ENCODE data around the gene CTDSP2. TPM values are rescaled to one million over a fixed set of nuclear protein-coding genes. Genes with fewer than 3 reads are reported as not detected.

CTDSP2 gene
- total RNA-seq, 1 experiment from 2014 or later = 82.7 TPM

DNA sequence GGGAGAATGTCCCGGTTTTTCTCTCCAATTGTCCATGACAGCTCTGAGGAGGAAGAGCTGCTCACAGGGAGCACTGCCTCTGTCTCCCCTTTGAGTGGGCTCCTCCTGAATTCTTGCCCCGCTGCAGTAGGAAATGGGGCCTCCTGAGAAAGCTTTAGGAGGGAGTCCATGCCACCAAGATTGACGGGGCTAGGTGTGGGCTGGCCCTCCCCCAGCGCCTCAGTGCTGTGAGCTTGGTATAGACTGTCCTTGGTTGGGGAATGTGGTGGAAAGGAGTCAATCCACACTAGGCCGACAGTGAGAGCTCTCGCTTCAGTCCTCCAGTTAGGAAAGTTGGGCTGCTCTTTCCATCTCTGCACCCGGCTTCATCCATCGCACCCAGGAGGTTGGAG is 23.4 kb upstream of the CTDSP2 start:
- H2AFZ ChIP-seq (ENCODE audit: low read depth, low read length, poor library complexity, severe bottlenecking) = no peak overlapping the region
- ChIA-PET CTCF (no interaction called here), RAD21 (ENCODE audit: low non-redundant PET in 1 of 2, low total read pairs in 2 of 2, uncharacterized antibody in 2 of 2, unreplicated experiment in 2 of 2) (no interaction called here), POLR2A (no interaction called here)
- no peak overlapping the region for H3K27ac ChIP-seq (ENCODE audit: low read depth, low read length)
- H3K36me3 ChIP-seq (ENCODE audit: control insufficient read depth in 1 of 2, insufficient read depth in 2 of 2, low read length in 2 of 2) = no peaks in the 10 kb centered on the region
- H3K4me2 ChIP-seq (ENCODE audit: low read length) = no peak overlapping the region
- no peaks in the 10 kb centered on the region for H3K79me2 ChIP-seq (ENCODE audit: insufficient read depth, low read length)
- H3K9me2 ChIP-seq (ENCODE audit: insufficient read depth) = no peaks in the 10 kb centered on the region
- intact Hi-C loops (cut with micrococcal nuclease) = no loop called here
- H3K4me1 ChIP-seq (ENCODE audit: control insufficient read depth in 1 of 2, insufficient read depth in 2 of 2, low read length in 2 of 2) = peaks cover 6 to 11% of the 10 kb centered on the region in 2 experiments
- DNase-seq (ENCODE audit: low read depth, low spot score) = no peak
- BruUV-seq (replicated peaks) = no TSS peak
- H3K9me3 ChIP-seq (ENCODE audit: control insufficient read depth in 1 of 2, insufficient read depth in 1 of 2, low read depth in 1 of 2, low read length in 2 of 2) = no peaks in the 10 kb centered on the region
- no peak overlapping the region for H3K9ac ChIP-seq (ENCODE audit: low read length)
- H3K27me3 ChIP-seq (ENCODE audit: insufficient read depth, low read length) = no peaks in the 10 kb centered on the region
- no peak overlapping the region for H3K4me3 ChIP-seq (replicated peaks in 1 of 2; ENCODE audit: low read depth in 1 of 2, low read length in 2 of 2)
- ATAC-seq = no peak
- H4K20me1 ChIP-seq (ENCODE audit: insufficient read depth) = no peaks in the 10 kb centered on the region
- no peak for TF ChIP-seq EZH2phosphoT487 (IDR thresholded peaks at IDR 0.05; ENCODE audit: borderline replicate concordance)
- no peak for TF ChIP-seq ELF1 (IDR thresholded peaks at IDR 0.05; ENCODE audit: borderline replicate concordance, low read depth)
- no peak for TF ChIP-seq YY1 (IDR thresholded peaks at IDR 0.05; ENCODE audit: extremely low read depth, insufficient replicate concordance, low read depth, low read length)
- TF ChIP-seq, protein P1, sequence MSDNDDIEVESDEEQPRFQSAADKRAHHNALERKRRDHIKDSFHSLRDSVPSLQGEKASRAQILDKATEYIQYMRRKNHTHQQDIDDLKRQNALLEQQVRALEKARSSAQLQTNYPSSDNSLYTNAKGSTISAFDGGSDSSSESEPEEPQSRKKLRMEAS (IDR thresholded peaks at IDR 0.05) = no peak
- TF ChIP-seq CBX3 (IDR thresholded peaks at IDR 0.05; ENCODE audit: low read depth) = no peak

DNA sequence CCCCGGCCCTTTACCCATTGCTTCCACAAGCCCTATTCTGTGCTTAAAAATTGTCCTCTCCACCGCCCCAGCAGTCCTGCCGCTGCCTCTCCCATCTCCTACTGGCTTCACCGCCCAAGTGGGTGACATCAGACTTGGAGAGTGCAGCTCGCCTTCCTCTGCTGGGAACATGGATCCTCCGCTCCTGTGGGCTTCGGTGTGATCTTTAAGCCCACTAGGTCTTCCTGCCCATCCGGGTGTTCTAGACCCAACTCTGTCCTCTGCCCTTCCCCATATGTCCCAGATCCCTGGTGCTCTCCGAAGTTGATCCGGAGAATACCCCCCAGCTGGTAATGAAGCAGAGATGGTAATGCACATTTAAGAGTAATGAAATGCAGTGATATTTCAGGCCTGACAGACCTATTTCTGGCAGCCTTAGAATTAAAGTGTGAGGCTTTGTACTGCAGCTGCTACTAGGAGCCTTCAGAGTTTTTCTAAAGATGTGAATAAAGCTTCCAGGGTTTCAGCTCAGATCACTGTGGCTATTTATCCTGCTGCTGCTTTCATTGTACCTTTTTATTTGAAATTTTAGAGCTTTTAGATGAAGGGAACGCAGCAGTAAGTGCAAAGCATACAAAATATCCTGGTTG is 22.9 kb upstream of the CTDSP2 start:
- Histone ChIP-seq H4K20me1 (ENCODE audit: insufficient read depth) (no peaks in the 10 kb centered on the region), H3K4me1 (ENCODE audit: control insufficient read depth in 1 of 2, insufficient read depth in 2 of 2, low read length in 2 of 2) (peaks cover 9 to 16% of the 10 kb centered on the region in 2 experiments), H3K36me3 (ENCODE audit: control insufficient read depth in 1 of 2, insufficient read depth in 2 of 2, low read length in 2 of 2) (no peaks in the 10 kb centered on the region), H3K9ac (ENCODE audit: low read length) (no peak overlapping the region), H3K4me3 (replicated peaks in 1 of 2; ENCODE audit: low read depth in 1 of 2, low read length in 2 of 2) (no peak overlapping the region), H2AFZ (ENCODE audit: low read depth, low read length, poor library complexity, severe bottlenecking) (no peak overlapping the region), H3K9me3 (ENCODE audit: control insufficient read depth in 1 of 2, insufficient read depth in 1 of 2, low read depth in 1 of 2, low read length in 2 of 2) (no peaks in the 10 kb centered on the region), H3K27ac (ENCODE audit: low read depth, low read length) (no peak overlapping the region), H3K9me2 (ENCODE audit: insufficient read depth) (no peaks in the 10 kb centered on the region), H3K79me2 (ENCODE audit: insufficient read depth, low read length) (no peaks in the 10 kb centered on the region), H3K4me2 (ENCODE audit: low read length) (no peak overlapping the region), H3K27me3 (ENCODE audit: insufficient read depth, low read length) (no peaks in the 10 kb centered on the region)
- ATAC-seq (no peak), DNase-seq (ENCODE audit: low read depth, low spot score) (no peak)
- POLR2A ChIA-PET = no interaction called here
- CTCF ChIA-PET = no interaction called here
- intact Hi-C loops (cut with micrococcal nuclease) = no loop called here
- BruUV-seq (replicated peaks) = no TSS peak
- RAD21 ChIA-PET (ENCODE audit: low non-redundant PET in 1 of 2, low total read pairs in 2 of 2, uncharacterized antibody in 2 of 2, unreplicated experiment in 2 of 2) = no interaction called here
- TF ChIP-seq ZFX (IDR thresholded peaks at IDR 0.05) (no peak), POLR2AphosphoS5 (IDR thresholded peaks at IDR 0.05; ENCODE audit: low read depth, low read length) (no peak), EGR1 (IDR thresholded peaks at IDR 0.05; ENCODE audit: low read depth) (no peak), ZNF274 (IDR thresholded peaks at IDR 0.05; ENCODE audit: low read depth, low read length) (no peak), FOSL1 (IDR thresholded peaks at IDR 0.05; ENCODE audit: low read depth) (no peak), YY1 (IDR thresholded peaks at IDR 0.05; ENCODE audit: extremely low read depth, insufficient replicate concordance, low read depth, low read length) (no peak), TCF7L2 (IDR thresholded peaks at IDR 0.05; ENCODE audit: borderline replicate concordance, extremely low read depth, insufficient read depth, insufficient read length) (no peak), EZH2 (IDR thresholded peaks at IDR 0.05) (no peak), SP1 (IDR thresholded peaks at IDR 0.05; ENCODE audit: low read depth) (no peak), JUND (IDR thresholded peaks at IDR 0.05) (no peak), SRF (IDR thresholded peaks at IDR 0.05; ENCODE audit: low read depth) (no peak)
- TF ChIP-seq, protein P2, sequence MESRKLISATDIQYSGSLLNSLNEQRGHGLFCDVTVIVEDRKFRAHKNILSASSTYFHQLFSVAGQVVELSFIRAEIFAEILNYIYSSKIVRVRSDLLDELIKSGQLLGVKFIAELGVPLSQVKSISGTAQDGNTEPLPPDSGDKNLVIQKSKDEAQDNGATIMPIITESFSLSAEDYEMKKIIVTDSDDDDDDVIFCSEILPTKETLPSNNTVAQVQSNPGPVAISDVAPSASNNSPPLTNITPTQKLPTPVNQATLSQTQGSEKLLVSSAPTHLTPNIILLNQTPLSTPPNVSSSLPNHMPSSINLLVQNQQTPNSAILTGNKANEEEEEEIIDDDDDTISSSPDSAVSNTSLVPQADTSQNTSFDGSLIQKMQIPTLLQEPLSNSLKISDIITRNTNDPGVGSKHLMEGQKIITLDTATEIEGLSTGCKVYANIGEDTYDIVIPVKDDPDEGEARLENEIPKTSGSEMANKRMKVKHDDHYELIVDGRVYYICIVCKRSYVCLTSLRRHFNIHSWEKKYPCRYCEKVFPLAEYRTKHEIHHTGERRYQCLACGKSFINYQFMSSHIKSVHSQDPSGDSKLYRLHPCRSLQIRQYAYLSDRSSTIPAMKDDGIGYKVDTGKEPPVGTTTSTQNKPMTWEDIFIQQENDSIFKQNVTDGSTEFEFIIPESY (IDR thresholded peaks at IDR 0.05; ENCODE audit: extremely low read depth, insufficient replicate concordance, low read length) = no peak
- TF ChIP-seq, protein P3, sequence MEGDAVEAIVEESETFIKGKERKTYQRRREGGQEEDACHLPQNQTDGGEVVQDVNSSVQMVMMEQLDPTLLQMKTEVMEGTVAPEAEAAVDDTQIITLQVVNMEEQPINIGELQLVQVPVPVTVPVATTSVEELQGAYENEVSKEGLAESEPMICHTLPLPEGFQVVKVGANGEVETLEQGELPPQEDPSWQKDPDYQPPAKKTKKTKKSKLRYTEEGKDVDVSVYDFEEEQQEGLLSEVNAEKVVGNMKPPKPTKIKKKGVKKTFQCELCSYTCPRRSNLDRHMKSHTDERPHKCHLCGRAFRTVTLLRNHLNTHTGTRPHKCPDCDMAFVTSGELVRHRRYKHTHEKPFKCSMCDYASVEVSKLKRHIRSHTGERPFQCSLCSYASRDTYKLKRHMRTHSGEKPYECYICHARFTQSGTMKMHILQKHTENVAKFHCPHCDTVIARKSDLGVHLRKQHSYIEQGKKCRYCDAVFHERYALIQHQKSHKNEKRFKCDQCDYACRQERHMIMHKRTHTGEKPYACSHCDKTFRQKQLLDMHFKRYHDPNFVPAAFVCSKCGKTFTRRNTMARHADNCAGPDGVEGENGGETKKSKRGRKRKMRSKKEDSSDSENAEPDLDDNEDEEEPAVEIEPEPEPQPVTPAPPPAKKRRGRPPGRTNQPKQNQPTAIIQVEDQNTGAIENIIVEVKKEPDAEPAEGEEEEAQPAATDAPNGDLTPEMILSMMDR (IDR thresholded peaks at IDR 0.05 in 2 of 3, conservative IDR thresholded peaks at IDR 0.05 in 1 of 3; ENCODE audit: borderline replicate concordance in 1 of 3, insufficient read depth in 1 of 3, low read depth in 2 of 3, low read length in 2 of 3) = no peak
- TF ChIP-seq, protein P4, sequence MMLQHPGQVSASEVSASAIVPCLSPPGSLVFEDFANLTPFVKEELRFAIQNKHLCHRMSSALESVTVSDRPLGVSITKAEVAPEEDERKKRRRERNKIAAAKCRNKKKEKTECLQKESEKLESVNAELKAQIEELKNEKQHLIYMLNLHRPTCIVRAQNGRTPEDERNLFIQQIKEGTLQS (IDR thresholded peaks at IDR 0.05) = no peak

Measured in HCT116 (cell line).